Measurements from ENCODE around the gene PARD3.
"Not testable (repeated sequence)": the region's sequence is repeated elsewhere in the genome, so short reads cannot be mapped to it uniquely, and the experiment has no call there.

Gene PARD3

GRCh38 chr10:34769899-34770298, 45.2 kb downstream of the PARD3 start:
- DNase-seq (ENCODE audit: low spot score in 2 of 2) (no peak), ATAC-seq (no peak)
- Mint-ChIP-seq H3K36me3 (no peaks in the 10 kb centered on the region), H3K4me1 (no peaks in the 10 kb centered on the region), H3K9me3 (no peaks in the 10 kb centered on the region), H3K27ac (no peak overlapping the region), H3K4me3 (no peak overlapping the region)

GRCh38 chr10:34768972-34769330, 46.1 kb downstream of the PARD3 start:
- no peaks in the 10 kb centered on the region for H3K4me1 Mint-ChIP-seq
- DNase-seq (ENCODE audit: low spot score in 2 of 2) (no peak), ATAC-seq (no peak)
- H3K9me3 Mint-ChIP-seq, result no peaks in the 10 kb centered on the region
- H3K36me3 Mint-ChIP-seq, result no peaks in the 10 kb centered on the region
- no peak overlapping the region for H3K27ac Mint-ChIP-seq
- no peak overlapping the region for H3K4me3 Mint-ChIP-seq

- no peak for ATAC-seq
- Mint-ChIP-seq H3K9me3 (no peaks in the 10 kb centered on the region), H3K27ac (no peak overlapping the region), H3K4me1 (no peaks in the 10 kb centered on the region), H3K36me3 (no peaks in the 10 kb centered on the region), H3K4me3 (no peak overlapping the region)
- DNase-seq (ENCODE audit: low spot score in 2 of 2), result no peak
These were observed 46.7 kb downstream of the PARD3 start for GRCh38 chr10:34768261-34768971.

- no peak for DNase-seq (ENCODE audit: low spot score in 2 of 2)
- Mint-ChIP-seq H3K36me3 (no peaks in the 10 kb centered on the region), H3K9me3 (no peaks in the 10 kb centered on the region), H3K4me1 (no peaks in the 10 kb centered on the region), H3K27ac (no peak overlapping the region), H3K4me3 (no peak overlapping the region)
- ATAC-seq, result no peak
These were observed 48.1 kb downstream of the PARD3 start for GRCh38 chr10:34766811-34767494.

GRCh38 chr10:34766266-34766600, 48.9 kb downstream of the PARD3 start:
- no peaks in the 10 kb centered on the region for H3K36me3 Mint-ChIP-seq
- DNase-seq (ENCODE audit: low spot score in 2 of 2) (no peak), ATAC-seq (no peak)
- H3K4me1 Mint-ChIP-seq, result no peaks in the 10 kb centered on the region
- no peak overlapping the region for H3K4me3 Mint-ChIP-seq
- H3K9me3 Mint-ChIP-seq, result no peaks in the 10 kb centered on the region
- H3K27ac Mint-ChIP-seq, result no peak overlapping the region

- Mint-ChIP-seq H3K27ac (no peak overlapping the region), H3K4me1 (no peaks in the 10 kb centered on the region), H3K9me3 (no peaks in the 10 kb centered on the region), H3K4me3 (no peak overlapping the region), H3K36me3 (no peaks in the 10 kb centered on the region)
- no peak for DNase-seq (ENCODE audit: low spot score in 2 of 2)
- ATAC-seq, result no peak
These were observed 50.6 kb downstream of the PARD3 start for GRCh38 chr10:34764472-34764946.

- DNase-seq (ENCODE audit: low spot score in 2 of 2), result no peak
- ATAC-seq, result peak; percentile 11
- no peak overlapping the region for H3K4me3 Mint-ChIP-seq
- no peaks in the 10 kb centered on the region for H3K36me3 Mint-ChIP-seq
- no peaks in the 10 kb centered on the region for H3K4me1 Mint-ChIP-seq
- H3K27ac Mint-ChIP-seq, result no peak overlapping the region
- peaks cover 3% of the 10 kb centered on the region for H3K9me3 Mint-ChIP-seq
These were observed 52.3 kb downstream of the PARD3 start for GRCh38 chr10:34762603-34763299.

- DNase-seq (ENCODE audit: low spot score in 2 of 2), result no peak
- Mint-ChIP-seq H3K4me1 (no peaks in the 10 kb centered on the region), H3K36me3 (no peaks in the 10 kb centered on the region), H3K4me3 (no peak overlapping the region), H3K9me3 (peaks cover 3% of the 10 kb centered on the region), H3K27ac (no peak overlapping the region)
- ATAC-seq, result no peak
These were observed 52.9 kb downstream of the PARD3 start for GRCh38 chr10:34762156-34762555.

GRCh38 chr10:34761453-34761852, 53.6 kb downstream of the PARD3 start:
- no peak overlapping the region for H3K27ac Mint-ChIP-seq

GRCh38 chr10:34760606-34761005, 54.5 kb downstream of the PARD3 start:
- Mint-ChIP-seq H3K4me1 (no peaks in the 10 kb centered on the region), H3K4me3 (no peak overlapping the region), H3K36me3 (no peaks in the 10 kb centered on the region), H3K27ac (no peak overlapping the region), H3K9me3 (peaks cover 3% of the 10 kb centered on the region)
- DNase-seq (ENCODE audit: low spot score in 2 of 2) (no peak), ATAC-seq (no peak)

More at GRCh38 chr10:34761453-34761852, 53.6 kb downstream of the PARD3 start:
- DNase-seq (ENCODE audit: low spot score in 2 of 2), result no peak
- no peaks in the 10 kb centered on the region for H3K36me3 Mint-ChIP-seq
- ATAC-seq, result no peak
- no peaks in the 10 kb centered on the region for H3K4me1 Mint-ChIP-seq
- H3K4me3 Mint-ChIP-seq, result no peak overlapping the region
- peaks cover 3% of the 10 kb centered on the region for H3K9me3 Mint-ChIP-seq

- Mint-ChIP-seq H3K4me3 (no peak overlapping the region), H3K36me3 (no peaks in the 10 kb centered on the region), H3K27ac (no peak overlapping the region), H3K9me3 (peaks cover 3% of the 10 kb centered on the region), H3K4me1 (no peaks in the 10 kb centered on the region)
- ATAC-seq (no peak), DNase-seq (ENCODE audit: low spot score in 2 of 2) (no peak)
These were observed 55.3 kb downstream of the PARD3 start for GRCh38 chr10:34759837-34760215.

GRCh38 chr10:34759161-34759836, 55.8 kb downstream of the PARD3 start:
- DNase-seq (ENCODE audit: low spot score in 2 of 2), result no peak
- ATAC-seq, result no peak
- H3K4me3 Mint-ChIP-seq, result no peak overlapping the region

GRCh38 chr10:34758447-34758996, 56.6 kb downstream of the PARD3 start:
- H3K4me1 Mint-ChIP-seq, result no peaks in the 10 kb centered on the region

More at GRCh38 chr10:34759161-34759836, 55.8 kb downstream of the PARD3 start:
- Mint-ChIP-seq H3K4me1 (no peaks in the 10 kb centered on the region), H3K36me3 (no peaks in the 10 kb centered on the region), H3K27ac (no peak overlapping the region), H3K9me3 (peaks cover 3% of the 10 kb centered on the region)

GRCh38 chr10:34757933-34758332, 57.2 kb downstream of the PARD3 start:
- no peak for DNase-seq (ENCODE audit: low spot score in 2 of 2)
- Mint-ChIP-seq H3K4me1 (no peaks in the 10 kb centered on the region), H3K27ac (no peak overlapping the region), H3K36me3 (no peaks in the 10 kb centered on the region), H3K4me3 (no peak overlapping the region), H3K9me3 (peaks cover 3% of the 10 kb centered on the region)
- ATAC-seq, result no peak

More at GRCh38 chr10:34758447-34758996, 56.6 kb downstream of the PARD3 start:
- Mint-ChIP-seq H3K4me3 (no peak overlapping the region), H3K36me3 (no peaks in the 10 kb centered on the region), H3K27ac (no peak overlapping the region), H3K9me3 (peaks cover 3% of the 10 kb centered on the region)
- no peak for DNase-seq (ENCODE audit: low spot score in 2 of 2)
- ATAC-seq, result peak; percentile 54

- not testable (repeated sequence) for H3K9me3 Mint-ChIP-seq; ATAC-seq; H3K36me3 Mint-ChIP-seq; H3K27ac Mint-ChIP-seq; H3K4me3 Mint-ChIP-seq; DNase-seq (ENCODE audit: low spot score in 2 of 2); H3K4me1 Mint-ChIP-seq
These were observed 57.9 kb downstream of the PARD3 start for GRCh38 chr10:34757181-34757580.

Measured in stimulated activated effector memory CD8-positive, alpha-beta T cell treated with anti-CD3 and anti-CD28 coated beads, Interleukin-12 subunit alpha, Interleukin-12 subunit beta, amount 100 ng/mL, for 72 hours (primary cell).